Stimulated activated CD8-positive, alpha-beta memory T cell treated with anti-CD3 and anti-CD28 coated beads, Interleukin-7, amount 100 ng/mL, for 24 hours (primary cell): ENCODE measurements around the gene HCLS1.
"Not testable (repeated sequence)": the region's sequence is repeated elsewhere in the genome, so short reads cannot be mapped to it uniquely, and the experiment has no call there.

Experiments
- DNase-seq: peaks from one replicate; pipeline ENCODE4 v3.0.0-alpha.2; 2020; ENCODE audit warnings: low read depth

The HCLS1 gene

GRCh38 chr3:121654493-121655385 is 6.0 kb downstream of the HCLS1 start:
- no peak for DNase-seq

GRCh38 chr3:121651684-121652083 is 9.0 kb downstream of the HCLS1 start:
- no peak for DNase-seq

- no peak for DNase-seq
Observed at GRCh38 chr3:121649645-121650044, 11.1 kb downstream of the HCLS1 start.

GRCh38 chr3:121648219-121648958 is 12.3 kb downstream of the HCLS1 start:
- no peak for DNase-seq

- no peak for DNase-seq
Observed at GRCh38 chr3:121645054-121645453, 15.6 kb downstream of the HCLS1 start.

- DNase-seq: no peak
Observed at GRCh38 chr3:121642601-121643314, 17.9 kb downstream of the HCLS1 start.

GRCh38 chr3:121641127-121641526 is 19.6 kb downstream of the HCLS1 start:
- no peak for DNase-seq

GRCh38 chr3:121637922-121638321 is 22.8 kb downstream of the HCLS1 start:
- DNase-seq: no peak

- DNase-seq: no peak
Observed at GRCh38 chr3:121630355-121630754, 30.3 kb downstream of the HCLS1 start.

GRCh38 chr3:121629601-121630000 is 31.1 kb downstream of the HCLS1 start:
- DNase-seq: no peak

GRCh38 chr3:121627622-121628021 is 33.1 kb downstream of the HCLS1 start:
- DNase-seq: no peak

- no peak for DNase-seq
Observed at GRCh38 chr3:121627211-121627610, 33.5 kb downstream of the HCLS1 start.

GRCh38 chr3:121626495-121626894 is 34.2 kb downstream of the HCLS1 start:
- DNase-seq: no peak

- no peak for DNase-seq
Observed at GRCh38 chr3:121624147-121624899, 36.4 kb downstream of the HCLS1 start.

- no peak for DNase-seq
Observed at GRCh38 chr3:121621491-121621890, 39.2 kb downstream of the HCLS1 start.

- no peak for DNase-seq
Observed at GRCh38 chr3:121619691-121620090, 41.0 kb downstream of the HCLS1 start.

GRCh38 chr3:121606106-121606505 is 54.6 kb downstream of the HCLS1 start:
- DNase-seq: no peak

- no peak for DNase-seq
Observed at GRCh38 chr3:121604759-121605158, 55.9 kb downstream of the HCLS1 start.

- DNase-seq: no peak
Observed at GRCh38 chr3:121601212-121601812, 59.4 kb downstream of the HCLS1 start.

- not testable (repeated sequence) for DNase-seq
Observed at GRCh38 chr3:121599900-121600299, 60.8 kb downstream of the HCLS1 start.

- DNase-seq: no peak
Observed at GRCh38 chr3:121598564-121598963, 62.1 kb downstream of the HCLS1 start.
